HEK293 (cell line): ENCODE data around the gene RNF212.

ENCODE experiments used
- CTCF ChIA-PET: fragments of 350-600 bp; formaldehyde crosslinking; extraction: SDS; loops from one replicate; lab custom pipeline; 2021; ENCODE audit warnings: antibody characterized with exemption; lab: Yijun Ruan, JAX
- POLR2A ChIA-PET: fragments of 300-600 bp; formaldehyde crosslinking; extraction: SDS; loops from one replicate; lab custom pipeline; 2020; ENCODE audit warnings: antibody characterized with exemption, inconsistent platforms; lab: Yijun Ruan, JAX
- H3K27ac ChIP-seq: fragments of 200-500 bp; sonication (Bioruptor generic); 2 replicates; pipeline ENCODE4 v1.5.1; 2014; ENCODE audit warnings: low read depth, low read length, control low read depth, inconsistent platforms; ENCODE audit errors: extremely low read depth
- H3K36me3 ChIP-seq, 2 experiments: fragments of 200-500 bp in 1 of 2; sonication (Bioruptor generic) in 1 of 2; 1 replicate in 1 of 2; 2 replicates in 1 of 2; pipeline ENCODE4 v1.5.1; 2014 to 2017; ENCODE audit warnings: inconsistent platforms in 2 of 2, low read length in 2 of 2; ENCODE audit not compliant: control insufficient read depth in 2 of 2, insufficient read depth in 1 of 2
- H3K4me1 ChIP-seq: fragments of 200-500 bp; sonication (Bioruptor generic); 2 replicates; pipeline ENCODE4 v1.5.1; 2014; ENCODE audit warnings: mild to moderate bottlenecking, low read length, inconsistent platforms; ENCODE audit not compliant: control insufficient read depth, insufficient read depth
- H3K4me3 ChIP-seq: 2 replicates; pipeline ENCODE4 v1.5.1; 2011; ENCODE audit warnings: low read depth, mild to moderate bottlenecking, control low read depth, low read length, moderate library complexity
- H3K9me3 ChIP-seq: fragments of 200-500 bp; sonication (Bioruptor generic); 2 replicates; pipeline ENCODE4 v1.5.1; 2014; ENCODE audit warnings: low read depth, low read length, inconsistent platforms; ENCODE audit not compliant: control insufficient read depth, insufficient read depth
- GFI1B ChIP-seq: fragments of 450-650 bp; formaldehyde crosslinking; IDR thresholded peaks from 2 replicates; pipeline ENCODE4 v1.5.1; 2016; ENCODE audit warnings: missing biosample characterization, missing genetic modification characterization
- SP3 ChIP-seq: fragments of 450-650 bp; formaldehyde crosslinking; IDR thresholded peaks from 2 replicates; pipeline ENCODE4 v1.5.1; 2016; ENCODE audit warnings: missing biosample characterization, missing genetic modification characterization
- ZBTB48 ChIP-seq: fragments of 450-650 bp; formaldehyde crosslinking; IDR thresholded peaks from 2 replicates; pipeline ENCODE4 v1.5.1; 2016; ENCODE audit warnings: missing biosample characterization, missing genetic modification characterization
- ZFP69B ChIP-seq: fragments of 450-650 bp; formaldehyde crosslinking; IDR thresholded peaks from 2 replicates; pipeline ENCODE4 v1.5.1; 2016; ENCODE audit warnings: missing biosample characterization, missing genetic modification characterization
- ZIC2 ChIP-seq: fragments of 450-650 bp; formaldehyde crosslinking; IDR thresholded peaks from 2 replicates; pipeline ENCODE4 v1.5.1; 2016; ENCODE audit warnings: missing biosample characterization, missing genetic modification characterization
- ZNF169 ChIP-seq: fragments of 450-650 bp; formaldehyde crosslinking; IDR thresholded peaks from 2 replicates; pipeline ENCODE4 v1.5.1; 2016; ENCODE audit warnings: missing biosample characterization, missing genetic modification characterization
- ZNF302 ChIP-seq: fragments of 450-650 bp; formaldehyde crosslinking; IDR thresholded peaks from 2 replicates; pipeline ENCODE4 v1.5.1; 2016; ENCODE audit warnings: missing biosample characterization, missing genetic modification characterization, low read depth
- ZNF324 ChIP-seq: fragments of 450-650 bp; formaldehyde crosslinking; IDR thresholded peaks from 2 replicates; pipeline ENCODE4 v1.5.1; 2016; ENCODE audit warnings: missing biosample characterization, missing genetic modification characterization
- ZNF354C ChIP-seq: fragments of 450-650 bp; formaldehyde crosslinking; IDR thresholded peaks from 2 replicates; pipeline ENCODE4 v1.5.1; 2016; ENCODE audit warnings: missing biosample characterization, missing genetic modification characterization, low read depth, borderline replicate concordance
- ZNF404 ChIP-seq: fragments of 450-650 bp; formaldehyde crosslinking; IDR thresholded peaks from 2 replicates; pipeline ENCODE4 v1.5.1; 2017; ENCODE audit warnings: missing biosample characterization, missing genetic modification characterization
- ZNF433 ChIP-seq: fragments of 450-650 bp; formaldehyde crosslinking; IDR thresholded peaks from 2 replicates; pipeline ENCODE4 v1.5.1; 2016; ENCODE audit warnings: missing biosample characterization, missing genetic modification characterization, low read depth
- ZNF629 ChIP-seq: fragments of 450-650 bp; formaldehyde crosslinking; IDR thresholded peaks from 2 replicates; pipeline ENCODE4 v1.5.1; 2017; ENCODE audit warnings: missing biosample characterization, missing genetic modification characterization
- ZNF658 ChIP-seq: fragments of 450-650 bp; formaldehyde crosslinking; IDR thresholded peaks from 2 replicates; pipeline ENCODE4; 2016; ENCODE audit warnings: missing biosample characterization, missing genetic modification characterization
- ZNF664 ChIP-seq: fragments of 450-650 bp; formaldehyde crosslinking; IDR thresholded peaks from 2 replicates; pipeline ENCODE4 v1.5.1; 2016; ENCODE audit warnings: missing biosample characterization, missing genetic modification characterization
- ZNF677 ChIP-seq: fragments of 450-650 bp; IDR thresholded peaks from 2 replicates; pipeline ENCODE4 v1.5.0; 2018; ENCODE audit warnings: missing biosample characterization, mild to moderate bottlenecking, missing genetic modification characterization, moderate library complexity
- ZNF791 ChIP-seq: fragments of 450-650 bp; formaldehyde crosslinking; IDR thresholded peaks from 2 replicates; pipeline ENCODE4 v1.5.1; 2016; ENCODE audit warnings: missing biosample characterization, missing genetic modification characterization
- ZNF830 ChIP-seq: fragments of 450-650 bp; IDR thresholded peaks from 2 replicates; pipeline ENCODE4 v1.5.0; 2018; ENCODE audit warnings: missing biosample characterization, missing genetic modification characterization, low read depth, mild to moderate bottlenecking, moderate library complexity
- TF ChIP-seq, protein P1 (sequence below): fragments of 450-650 bp; formaldehyde crosslinking; IDR thresholded peaks from 2 replicates; pipeline ENCODE4 v1.5.1; 2016; ENCODE audit warnings: missing biosample characterization, missing genetic modification characterization
- TF ChIP-seq, protein P2 (sequence below): fragments of 450-650 bp; formaldehyde crosslinking; IDR thresholded peaks from 2 replicates; pipeline ENCODE4 v1.5.1; 2017; ENCODE audit warnings: missing biosample characterization, missing genetic modification characterization
- TF ChIP-seq, protein P3 (sequence below): fragments of 450-650 bp; formaldehyde crosslinking; IDR thresholded peaks from 2 replicates; pipeline ENCODE4 v1.5.1; 2016; ENCODE audit warnings: missing biosample characterization, missing genetic modification characterization

The RNF212 gene

DNA sequence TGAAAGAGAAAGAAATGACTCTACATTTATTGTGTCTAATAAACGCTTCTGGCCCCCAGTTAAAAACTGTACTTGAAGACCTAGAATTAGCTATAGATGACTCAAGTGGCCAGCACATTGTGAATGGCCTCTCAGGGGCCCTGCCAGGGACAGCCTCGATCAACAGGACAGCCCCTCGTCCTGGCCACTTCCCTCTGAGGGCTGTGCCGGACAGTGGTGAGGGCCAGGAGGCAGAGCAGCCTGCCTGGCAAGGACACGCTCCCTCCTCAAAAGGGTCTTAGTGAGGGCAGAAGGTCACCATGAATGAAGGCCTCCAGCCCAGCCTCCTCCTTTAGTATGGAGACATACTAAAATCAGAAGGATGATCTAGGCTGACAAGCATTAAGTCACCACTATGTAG lies 16.5 kb downstream of the RNF212 start:
- no peaks in the 10 kb centered on the region for H3K36me3 ChIP-seq
- TF ChIP-seq ZNF677 (no peak), ZNF324 (tag by site-specific recombination) (no peak), SP3 (no peak), ZFP69B (no peak), ZNF404 (no peak), ZNF354C (tag by site-specific recombination) (no peak), ZNF830 (tag by site-specific recombination) (no peak), ZNF169 (tag by site-specific recombination) (no peak), ZNF629 (tag by site-specific recombination) (no peak), ZBTB48 (tag by site-specific recombination) (no peak), ZNF658 (tag by site-specific recombination) (no peak), GFI1B (tag by site-specific recombination) (no peak)
- TF ChIP-seq, protein P1, sequence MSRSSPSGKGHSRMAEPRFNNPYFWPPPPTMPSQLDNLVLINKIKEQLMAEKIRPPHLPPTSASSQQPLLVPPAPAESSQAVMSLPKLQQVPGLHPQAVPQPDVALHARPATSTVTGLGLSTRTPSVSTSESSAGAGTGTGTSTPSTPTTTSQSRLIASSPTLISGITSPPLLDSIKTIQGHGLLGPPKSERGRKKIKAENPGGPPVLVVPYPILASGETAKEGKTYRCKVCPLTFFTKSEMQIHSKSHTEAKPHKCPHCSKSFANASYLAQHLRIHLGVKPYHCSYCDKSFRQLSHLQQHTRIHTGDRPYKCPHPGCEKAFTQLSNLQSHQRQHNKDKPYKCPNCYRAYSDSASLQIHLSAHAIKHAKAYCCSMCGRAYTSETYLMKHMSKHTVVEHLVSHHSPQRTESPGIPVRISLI (tag by site-specific recombination) = no peak
- TF ChIP-seq, protein P2, sequence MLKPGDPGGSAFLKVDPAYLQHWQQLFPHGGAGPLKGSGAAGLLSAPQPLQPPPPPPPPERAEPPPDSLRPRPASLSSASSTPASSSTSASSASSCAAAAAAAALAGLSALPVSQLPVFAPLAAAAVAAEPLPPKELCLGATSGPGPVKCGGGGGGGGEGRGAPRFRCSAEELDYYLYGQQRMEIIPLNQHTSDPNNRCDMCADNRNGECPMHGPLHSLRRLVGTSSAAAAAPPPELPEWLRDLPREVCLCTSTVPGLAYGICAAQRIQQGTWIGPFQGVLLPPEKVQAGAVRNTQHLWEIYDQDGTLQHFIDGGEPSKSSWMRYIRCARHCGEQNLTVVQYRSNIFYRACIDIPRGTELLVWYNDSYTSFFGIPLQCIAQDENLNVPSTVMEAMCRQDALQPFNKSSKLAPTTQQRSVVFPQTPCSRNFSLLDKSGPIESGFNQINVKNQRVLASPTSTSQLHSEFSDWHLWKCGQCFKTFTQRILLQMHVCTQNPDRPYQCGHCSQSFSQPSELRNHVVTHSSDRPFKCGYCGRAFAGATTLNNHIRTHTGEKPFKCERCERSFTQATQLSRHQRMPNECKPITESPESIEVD (tag by site-specific recombination) = no peak
- ChIA-PET POLR2A (no interaction called here), CTCF (no interaction called here)
- no peak overlapping the region for H3K4me3 ChIP-seq
- H3K9me3 ChIP-seq = no peaks in the 10 kb centered on the region
- no peak overlapping the region for H3K27ac ChIP-seq
- no peaks in the 10 kb centered on the region for H3K4me1 ChIP-seq

DNA sequence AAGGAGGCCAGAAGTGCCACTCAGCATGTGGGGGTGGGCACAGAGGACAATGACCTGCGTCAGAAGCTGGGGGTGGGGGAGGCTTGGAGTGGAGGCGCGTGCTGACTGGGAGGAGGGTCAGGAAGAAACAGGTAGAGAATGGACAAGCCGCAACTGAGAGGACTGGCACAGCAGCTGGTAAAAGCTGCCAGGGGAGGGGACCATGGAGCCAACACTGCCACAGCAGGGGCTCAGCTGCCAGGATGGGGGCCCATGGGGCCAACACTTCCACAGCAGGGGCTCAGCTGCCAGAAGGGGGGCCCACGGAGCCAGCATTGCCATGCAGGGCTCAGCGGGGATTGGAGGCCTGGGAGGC lies 19.1 kb downstream of the RNF212 start:
- POLR2A ChIA-PET = no interaction called here
- H3K4me1 ChIP-seq = no peaks in the 10 kb centered on the region
- H3K27ac ChIP-seq = no peak overlapping the region
- no peak overlapping the region for H3K4me3 ChIP-seq
- TF ChIP-seq ZIC2 (tag by site-specific recombination) (peak; percentile 60), ZNF664 (tag by site-specific recombination) (no peak), ZNF791 (tag by site-specific recombination) (no peak), ZNF324 (tag by site-specific recombination) (no peak), ZNF302 (tag by site-specific recombination) (no peak), ZNF433 (tag by site-specific recombination) (no peak)
- TF ChIP-seq, protein P3, sequence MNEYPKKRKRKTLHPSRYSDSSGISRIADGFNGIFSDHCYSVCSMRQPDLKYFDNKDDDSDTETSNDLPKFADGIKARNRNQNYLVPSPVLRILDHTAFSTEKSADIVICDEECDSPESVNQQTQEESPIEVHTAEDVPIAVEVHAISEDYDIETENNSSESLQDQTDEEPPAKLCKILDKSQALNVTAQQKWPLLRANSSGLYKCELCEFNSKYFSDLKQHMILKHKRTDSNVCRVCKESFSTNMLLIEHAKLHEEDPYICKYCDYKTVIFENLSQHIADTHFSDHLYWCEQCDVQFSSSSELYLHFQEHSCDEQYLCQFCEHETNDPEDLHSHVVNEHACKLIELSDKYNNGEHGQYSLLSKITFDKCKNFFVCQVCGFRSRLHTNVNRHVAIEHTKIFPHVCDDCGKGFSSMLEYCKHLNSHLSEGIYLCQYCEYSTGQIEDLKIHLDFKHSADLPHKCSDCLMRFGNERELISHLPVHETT (tag by site-specific recombination) = no peak
- CTCF ChIA-PET = no interaction called here
- no peaks in the 10 kb centered on the region for H3K36me3 ChIP-seq
- H3K9me3 ChIP-seq = no peaks in the 10 kb centered on the region
